Measurements from ENCODE around the gene NONO. TPM values are rescaled to one million over a fixed set of nuclear protein-coding genes. Genes with fewer than 3 reads are reported as not detected.

Gene NONO
- 100 to 1,000 TPM; 481 to 680 TPM for total RNA-seq

GRCh38 chrX:71283403-71284143 is at the start of gene NONO:
Gene NONO, plus strand, starts transcription at chrX:71283635. Its CDS starts 7,003 bp downstream, at chrX:71290638.
- H3K36me3 Mint-ChIP-seq (ENCODE audit: low read depth), result peaks cover 23% of the 10 kb centered on the region
- CTCF ChIA-PET, result interaction anchor here (0.9 to 1.2 kb wide), 2 partner anchors 41 to 166 kb away, joined by 3 read pairs; no protein-coding TSS in a partner anchor
- peaks cover 14% of the 10 kb centered on the region for H3K4me1 Mint-ChIP-seq
- peak within 1 kb of the TSS; percentile 100 for H3K27ac Mint-ChIP-seq
- no peaks in the 10 kb centered on the region for H3K9me3 Mint-ChIP-seq
- DNase-seq, result peak; percentile 95
- POLR2A ChIA-PET, result interaction anchor here (0.6 to 1.2 kb wide), 7 partner anchors 15 to 771 kb away, joined by 3 to 7 read pairs (median 5); partner anchors contain the start of gene TAF1
- no peaks in the 10 kb centered on the region for H3K27me3 Mint-ChIP-seq
- H3K4me3 Mint-ChIP-seq, result peak within 1 kb of the TSS; percentile 93

GRCh38 chrX:71235482-71235881 is 48.0 kb upstream of the NONO start:
- H3K27me3 Mint-ChIP-seq, result no peaks in the 10 kb centered on the region
- ChIA-PET POLR2A (no interaction called here), CTCF (interaction anchor here (0.6 kb wide), 1 partner anchor 53 kb away, joined by 4 read pairs; no protein-coding TSS in a partner anchor)
- H3K9me3 Mint-ChIP-seq, result no peaks in the 10 kb centered on the region
- no peaks in the 10 kb centered on the region for H3K4me1 Mint-ChIP-seq
- H3K4me3 Mint-ChIP-seq, result no peak overlapping the region
- H3K27ac Mint-ChIP-seq, result no peak overlapping the region
- no peak for DNase-seq
- peaks cover 11% of the 10 kb centered on the region for H3K36me3 Mint-ChIP-seq (ENCODE audit: low read depth)

- no peaks in the 10 kb centered on the region for H3K4me1 Mint-ChIP-seq
- DNase-seq, result no peak
- no peak overlapping the region for H3K4me3 Mint-ChIP-seq
- CTCF ChIA-PET, result interaction anchor here (0.6 kb wide), 1 partner anchor 1075 kb away, joined by 3 read pairs; no protein-coding TSS in a partner anchor
- no peak overlapping the region for H3K27ac Mint-ChIP-seq
- peaks cover 15% of the 10 kb centered on the region for H3K36me3 Mint-ChIP-seq (ENCODE audit: low read depth)
- no peaks in the 10 kb centered on the region for H3K27me3 Mint-ChIP-seq
- H3K9me3 Mint-ChIP-seq, result no peaks in the 10 kb centered on the region
- POLR2A ChIA-PET, result no interaction called here
Observed at GRCh38 chrX:71236836-71237235, 46.6 kb upstream of the NONO start.

GRCh38 chrX:71239781-71240180 is 43.7 kb upstream of the NONO start:
- ChIA-PET POLR2A (no interaction called here), CTCF (no interaction called here)

GRCh38 chrX:71241301-71241700 is 42.1 kb upstream of the NONO start:
- Mint-ChIP-seq H3K27me3 (no peaks in the 10 kb centered on the region), H3K9me3 (no peaks in the 10 kb centered on the region), H3K4me3 (no peak overlapping the region), H3K4me1 (no peaks in the 10 kb centered on the region), H3K36me3 (ENCODE audit: low read depth) (peaks cover 35% of the 10 kb centered on the region), H3K27ac (no peak overlapping the region)
- ChIA-PET CTCF (no interaction called here), POLR2A (no interaction called here)
- DNase-seq, result no peak

More at GRCh38 chrX:71239781-71240180, 43.7 kb upstream of the NONO start:
- no peak for DNase-seq
- Mint-ChIP-seq H3K36me3 (ENCODE audit: low read depth) (peaks cover 28% of the 10 kb centered on the region), H3K4me3 (no peak overlapping the region), H3K27ac (no peak overlapping the region), H3K4me1 (no peaks in the 10 kb centered on the region), H3K27me3 (no peaks in the 10 kb centered on the region), H3K9me3 (no peaks in the 10 kb centered on the region)

- POLR2A ChIA-PET, result no interaction called here
- Mint-ChIP-seq H3K4me3 (no peak overlapping the region), H3K27ac (no peak overlapping the region), H3K27me3 (no peaks in the 10 kb centered on the region), H3K36me3 (ENCODE audit: low read depth) (peaks cover 37% of the 10 kb centered on the region), H3K9me3 (no peaks in the 10 kb centered on the region), H3K4me1 (no peaks in the 10 kb centered on the region)
- CTCF ChIA-PET, result no interaction called here
- DNase-seq, result no peak
Observed at GRCh38 chrX:71244359-71245128, 38.9 kb upstream of the NONO start.

- CTCF ChIA-PET, result no interaction called here
- POLR2A ChIA-PET, result no interaction called here
- Mint-ChIP-seq H3K9me3 (no peaks in the 10 kb centered on the region), H3K27me3 (no peaks in the 10 kb centered on the region), H3K27ac (no peak overlapping the region), H3K36me3 (ENCODE audit: low read depth) (peaks cover 35% of the 10 kb centered on the region), H3K4me3 (no peak overlapping the region), H3K4me1 (peaks cover 2% of the 10 kb centered on the region)
- no peak for DNase-seq
Observed at GRCh38 chrX:71245159-71245558, 38.3 kb upstream of the NONO start.

GRCh38 chrX:71250841-71251240 is 32.6 kb upstream of the NONO start:
- no peak for DNase-seq
- Mint-ChIP-seq H3K27me3 (no peaks in the 10 kb centered on the region), H3K9me3 (no peaks in the 10 kb centered on the region), H3K36me3 (ENCODE audit: low read depth) (peaks cover 8% of the 10 kb centered on the region), H3K27ac (peak overlapping the region; percentile 57), H3K4me1 (peaks cover 36% of the 10 kb centered on the region), H3K4me3 (no peak overlapping the region)
- POLR2A ChIA-PET, result no interaction called here
- CTCF ChIA-PET, result no interaction called here

- CTCF ChIA-PET, result no interaction called here
- POLR2A ChIA-PET, result no interaction called here
Observed at GRCh38 chrX:71251466-71251973, 31.9 kb upstream of the NONO start.

GRCh38 chrX:71252221-71252620 is 31.2 kb upstream of the NONO start:
- POLR2A ChIA-PET, result no interaction called here
- CTCF ChIA-PET, result no interaction called here
- no peak overlapping the region for H3K27ac Mint-ChIP-seq

More at GRCh38 chrX:71251466-71251973, 31.9 kb upstream of the NONO start:
- DNase-seq, result peak; percentile 8
- peak overlapping the region; percentile 46 for H3K27ac Mint-ChIP-seq
- H3K36me3 Mint-ChIP-seq (ENCODE audit: low read depth), result peaks cover 8% of the 10 kb centered on the region
- H3K4me1 Mint-ChIP-seq, result peaks cover 36% of the 10 kb centered on the region
- H3K4me3 Mint-ChIP-seq, result peak overlapping the region; percentile 91
- H3K27me3 Mint-ChIP-seq, result no peaks in the 10 kb centered on the region
- H3K9me3 Mint-ChIP-seq, result no peaks in the 10 kb centered on the region

GRCh38 chrX:71253253-71254091 is 30.0 kb upstream of the NONO start:
- Mint-ChIP-seq H3K4me1 (peaks cover 36% of the 10 kb centered on the region), H3K9me3 (no peaks in the 10 kb centered on the region), H3K36me3 (ENCODE audit: low read depth) (peaks cover 4% of the 10 kb centered on the region), H3K4me3 (peak overlapping the region; percentile 91), H3K27ac (peak overlapping the region; percentile 94), H3K27me3 (no peaks in the 10 kb centered on the region)
- DNase-seq, result peak; percentile 30
- ChIA-PET CTCF (no interaction called here), POLR2A (no interaction called here)

More at GRCh38 chrX:71252221-71252620, 31.2 kb upstream of the NONO start:
- Mint-ChIP-seq H3K27me3 (no peaks in the 10 kb centered on the region), H3K36me3 (ENCODE audit: low read depth) (peaks cover 6% of the 10 kb centered on the region), H3K4me1 (peaks cover 36% of the 10 kb centered on the region), H3K4me3 (peak overlapping the region; percentile 91), H3K9me3 (no peaks in the 10 kb centered on the region)
- no peak for DNase-seq

- Mint-ChIP-seq H3K4me3 (peak within 1 kb of the TSS; percentile 91), H3K27ac (peak within 1 kb of the TSS; percentile 94), H3K4me1 (peaks cover 36% of the 10 kb centered on the region), H3K9me3 (no peaks in the 10 kb centered on the region), H3K36me3 (ENCODE audit: low read depth) (peaks cover 1% of the 10 kb centered on the region), H3K27me3 (no peaks in the 10 kb centered on the region)
- peak; percentile 81 for DNase-seq
- ChIA-PET POLR2A (no interaction called here), CTCF (no interaction called here)
Observed at GRCh38 chrX:71254092-71254963, 29.1 kb upstream of the NONO start, which contains the start of gene ZMYM3. Gene ZMYM3, minus strand, starts transcription at chrX:71254140. Its CDS starts 885 bp downstream, at chrX:71253255.
